Lung (tissue), 12 donors: ENCODE data around the gene FALEC. TPM values are rescaled to one million over a fixed set of nuclear protein-coding genes. Genes with fewer than 3 reads are reported as not detected.
A peak's percentile ranks its signal among the peaks of the same experiment; 100 is the strongest.
"Not testable (repeated sequence)": the region's sequence is repeated elsewhere in the genome, so short reads cannot be mapped to it uniquely, and the experiment has no call there.

ENCODE experiments used
- ATAC-seq: fragments of 200-7000 bp; cut with Tn5 transposase; one replicate; pipeline ENCODE4 v1.9.1; 2020; ENCODE audit warnings: moderate number of reproducible peaks; ENCODE audit not compliant: insufficient read depth, low FRiP score
- DNase-seq, 3 donors: peaks; one replicate each; pipeline ENCODE4 v3.0.0-alpha.2; 2013 to 2017
- H3K27ac ChIP-seq, 2 donors: one replicate each; pipeline ENCODE4 v1.5.1; 2013; ENCODE audit warnings: mild to moderate bottlenecking in 2 of 2, moderate library complexity in 2 of 2, control low read depth in 1 of 2, inconsistent platforms in 1 of 2, low read depth in 1 of 2, low read length in 1 of 2
- H3K27me3 ChIP-seq, 3 donors: one replicate each; pipeline ENCODE4 v1.5.1; 2013; ENCODE audit warnings: low read length in 2 of 3; ENCODE audit not compliant: control insufficient read depth in 3 of 3, insufficient read depth in 3 of 3
- H3K36me3 ChIP-seq, 4 donors: one replicate each; pipeline ENCODE4 v1.5.1; 2013; ENCODE audit warnings: low read length in 4 of 4, mild to moderate bottlenecking in 1 of 4, moderate library complexity in 1 of 4; ENCODE audit not compliant: control insufficient read depth in 4 of 4, insufficient read depth in 4 of 4
- H3K4me1 ChIP-seq, 5 donors: one replicate each; pipeline ENCODE4 v1.5.1; 2013; ENCODE audit warnings: low read length in 5 of 5, mild to moderate bottlenecking in 2 of 5, moderate library complexity in 1 of 5; ENCODE audit not compliant: control insufficient read depth in 5 of 5, insufficient read depth in 5 of 5
- H3K4me3 ChIP-seq: one replicate; pipeline ENCODE4 v1.5.1; 2013; ENCODE audit warnings: mild to moderate bottlenecking, control low read depth, moderate library complexity
- H3K9ac ChIP-seq, 2 donors: one replicate each; pipeline ENCODE4 v1.5.1; 2013; ENCODE audit warnings: low read length in 2 of 2, control low read depth in 1 of 2; ENCODE audit not compliant: insufficient read depth in 1 of 2
- H3K9me3 ChIP-seq, 4 donors: one replicate each; pipeline ENCODE4 v1.5.1; 2013; ENCODE audit warnings: low read length in 3 of 4, mild to moderate bottlenecking in 1 of 4, moderate library complexity in 1 of 4; ENCODE audit not compliant: control insufficient read depth in 4 of 4, insufficient read depth in 3 of 4
- CTCF ChIP-seq: IDR thresholded peaks from 2 replicates; pipeline ENCODE4 v1.5.1; 2012; ENCODE audit warnings: mild to moderate bottlenecking; ENCODE audit errors: control extremely low read depth, extremely low read depth
- WGBS, 2 donors: extraction: QIAGEN DNeasy Blood & Tissue Kit; methylation state at CpG; one replicate each; pipeline ENCODE4 v1.1.7; 2013; 5-methylcytosine and 5-hydroxymethylcytosine counted together
- polyA plus RNA-seq, 2 donors: library from polyadenylated mRNA; stranded (reverse); fragments of 200-250 nt; gene quantifications; one replicate each; pipeline ENCODE4 v1.2.1, GENCODE V29; 2013
- total RNA-seq, 2 donors: library from RNA; depleted of rRNA in 1 of 2; stranded (reverse); fragments of >200 nt in 1 of 2; gene quantifications; one replicate each; pipeline ENCODE4 v1.2.1, GENCODE V29; 2014 to 2021
- donor health status: control.
- donor health status: control.
- donor health status: Bipolar disorder and iron deficiency.
- donor health status: healthy.
- donor health status: DM: yes; HTN: yes; CAD: no.

Gene FALEC
- total and polyA plus RNA-seq, 4 donors: 0.09 TPM; not detected in 3

- Histone ChIP-seq H3K27me3 (no peaks in the 10 kb centered on the region), H3K27ac (peak within 1 kb of the TSS; percentile 99), H3K9me3 (no peaks in the 10 kb centered on the region), H3K4me3 (peak within 1 kb of the TSS; percentile 98), H3K4me1 (peaks cover 0 to 36% (median 14%) of the 10 kb centered on the region in 5 donors), H3K36me3 (peaks cover 11 to 47% (median 23%) of the 10 kb centered on the region in 4 donors), H3K9ac (peak within 1 kb of the TSS; percentile 97 to 98)
- no peak for TF ChIP-seq CTCF
- ATAC-seq: peak; percentile 95
- peak; percentile 98 for DNase-seq
- WGBS, 2 donors: 1% methylated on average over 68 to 94 of the region's 94 CpGs
These were observed 63.8 kb downstream of the FALEC start, which contains the start of gene MCL1 for GRCh38 chr1:150579110-150579944. MCL1 (minus strand) TSS chr1:150579610; CDS start chr1:150579530, 80 bp downstream.

GRCh38 chr1:150579945-150580642, 64.5 kb downstream of the FALEC start:
- H3K4me3 ChIP-seq: peak overlapping the region; percentile 43
- H3K36me3 ChIP-seq: peaks cover 9 to 39% (median 18%) of the 10 kb centered on the region in 4 donors
- ATAC-seq: no peak
- no peaks in the 10 kb centered on the region for H3K9me3 ChIP-seq
- H3K9ac ChIP-seq: peak overlapping the region; percentile 97 to 98
- peaks cover 0 to 28% (median 10%) of the 10 kb centered on the region in 5 donors for H3K4me1 ChIP-seq
- no peaks in the 10 kb centered on the region for H3K27me3 ChIP-seq
- no peak for TF ChIP-seq CTCF
- no peak for DNase-seq
- H3K27ac ChIP-seq: peak overlapping the region; percentile 93 to 96
- 65 to 72% methylated on average over 15 of the region's 15 CpGs for WGBS, 2 donors

GRCh38 chr1:150580966-150581365, 65.4 kb downstream of the FALEC start:
- peaks cover 0 to 21% (median 1%) of the 10 kb centered on the region in 5 donors for H3K4me1 ChIP-seq
- not testable (repeated sequence) for H3K27ac ChIP-seq, H3K4me3 ChIP-seq, DNase-seq, H3K9me3 ChIP-seq, ATAC-seq, H3K9ac ChIP-seq, H3K27me3 ChIP-seq
- peaks cover 4 to 31% (median 12%) of the 10 kb centered on the region in 4 donors for H3K36me3 ChIP-seq
- 94 to 96% methylated on average over 3 of the region's 3 CpGs for WGBS, 2 donors

- not testable (repeated sequence) for H3K9ac ChIP-seq, DNase-seq, H3K9me3 ChIP-seq, H3K27ac ChIP-seq, H3K27me3 ChIP-seq, H3K4me3 ChIP-seq, ATAC-seq
- peaks cover 0 to 16% (median 0%) of the 10 kb centered on the region in 5 donors for H3K4me1 ChIP-seq
- 95 to 98% methylated on average over 7 of the region's 7 CpGs for WGBS, 2 donors
- H3K36me3 ChIP-seq: peaks cover 4 to 26% (median 10%) of the 10 kb centered on the region in 4 donors
These were observed 65.9 kb downstream of the FALEC start for GRCh38 chr1:150581437-150581836.

- H3K9me3 ChIP-seq, DNase-seq, H3K4me3 ChIP-seq, ATAC-seq, H3K9ac ChIP-seq, H3K27ac ChIP-seq, H3K27me3 ChIP-seq: not testable (repeated sequence)
- peaks cover under 1 to 22% (median 7%) of the 10 kb centered on the region in 4 donors for H3K36me3 ChIP-seq
- WGBS, 2 donors: 97% methylated on average over 14 of the region's 14 CpGs
- peaks cover 0 to 11% (median 0%) of the 10 kb centered on the region in 5 donors for H3K4me1 ChIP-seq
These were observed 66.4 kb downstream of the FALEC start for GRCh38 chr1:150581962-150582361.
